Parathyroid adenoma (tissue), 2 donors: ENCODE data around the gene EYA2.

ENCODE experiments used
- H2AFZ ChIP-seq: fragments of 300-600 bp; sonication (generic); one replicate; pipeline ENCODE4 v1.7.0; 2017; ENCODE audit warnings: antibody characterized with exemption, mild to moderate bottlenecking
- H3K27ac ChIP-seq: fragments of 300-600 bp; sonication (generic); one replicate; pipeline ENCODE4 v1.7.0; 2017
- H3K27me3 ChIP-seq: fragments of 300-600 bp; sonication (generic); one replicate; pipeline ENCODE4 v1.7.0; 2017; ENCODE audit warnings: low read length; ENCODE audit not compliant: control insufficient read depth, insufficient read depth
- H3K36me3 ChIP-seq: fragments of 300-600 bp; sonication (generic); one replicate; pipeline ENCODE4 v1.7.0; 2017; ENCODE audit warnings: low read length; ENCODE audit not compliant: control insufficient read depth, insufficient read depth
- H3K4me1 ChIP-seq: fragments of 300-600 bp; sonication (generic); one replicate; pipeline ENCODE4 v1.7.0; 2017; ENCODE audit warnings: control low read depth
- H3K4me2 ChIP-seq: fragments of 300-600 bp; sonication (generic); one replicate; pipeline ENCODE4 v1.7.0; 2017; ENCODE audit warnings: low read length
- H3K4me3 ChIP-seq: fragments of 300-600 bp; sonication (generic); one replicate; pipeline ENCODE4 v1.7.0; 2017; ENCODE audit warnings: low read depth, low read length
- H3K79me2 ChIP-seq: fragments of 300-600 bp; sonication (generic); one replicate; pipeline ENCODE4 v1.7.0; 2017; ENCODE audit warnings: control low read depth
- H3K9ac ChIP-seq: fragments of 300-600 bp; sonication (generic); one replicate; pipeline ENCODE4 v1.7.0; 2017; ENCODE audit warnings: mild to moderate bottlenecking
- H3K9me3 ChIP-seq: fragments of 300-600 bp; sonication (generic); one replicate; pipeline ENCODE4 v1.7.0; 2017; ENCODE audit warnings: low read length; ENCODE audit not compliant: control insufficient read depth
- CTCF ChIP-seq: fragments of 300-600 bp; sonication (generic); IDR thresholded peaks from one replicate; pipeline ENCODE4 v1.7.0; 2017; ENCODE audit warnings: antibody characterized with exemption, mild to moderate bottlenecking
- donor health status: primary hyperparathyroidism.

EYA2 gene

GRCh38 chr20:47236639-47236900 lies 341.9 kb downstream of the EYA2 start:
- no peak for TF ChIP-seq CTCF
- Histone ChIP-seq H3K9ac (no peak overlapping the region), H3K27me3 (no peaks in the 10 kb centered on the region), H3K4me3 (no peak overlapping the region), H3K4me1 (no peaks in the 10 kb centered on the region), H3K4me2 (no peak overlapping the region), H3K36me3 (no peaks in the 10 kb centered on the region), H2AFZ (no peak overlapping the region), H3K27ac (no peak overlapping the region), H3K9me3 (no peaks in the 10 kb centered on the region), H3K79me2 (no peaks in the 10 kb centered on the region)

DNA sequence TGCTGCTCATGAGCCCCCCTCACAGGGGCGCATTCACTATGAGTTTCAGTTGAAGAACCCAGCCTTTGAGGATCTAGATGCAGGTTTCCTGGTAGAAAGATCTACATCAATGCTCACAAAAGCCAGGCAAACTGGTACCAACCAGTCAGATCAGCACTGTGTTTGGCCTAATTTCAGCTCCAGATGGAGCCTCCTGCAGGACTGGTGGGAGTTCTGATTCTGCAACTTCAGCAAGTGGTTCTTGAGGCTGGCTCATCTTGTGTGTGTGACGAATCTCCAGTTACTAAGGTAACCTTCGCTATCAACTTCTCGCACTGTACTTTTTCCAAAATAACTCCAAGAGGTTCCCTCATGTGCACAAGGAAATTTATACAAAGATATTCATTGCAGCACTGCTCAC lies 343.1 kb downstream of the EYA2 start:
- Histone ChIP-seq H3K9ac (no peak overlapping the region), H3K79me2 (no peaks in the 10 kb centered on the region), H3K27ac (no peak overlapping the region), H2AFZ (no peak overlapping the region), H3K9me3 (no peaks in the 10 kb centered on the region), H3K4me3 (no peak overlapping the region), H3K4me2 (no peak overlapping the region), H3K36me3 (no peaks in the 10 kb centered on the region), H3K4me1 (no peaks in the 10 kb centered on the region), H3K27me3 (no peaks in the 10 kb centered on the region)
- TF ChIP-seq CTCF = no peak
